IMR-90 (cell line): ENCODE data around the gene CENPF. TPM values are rescaled to one million over a fixed set of nuclear protein-coding genes. Genes with fewer than 3 reads are reported as not detected.
A peak's percentile ranks its signal among the peaks of the same experiment; 100 is the strongest.

ENCODE experiments used
- ATAC-seq: fragments of 200-7000 bp; cut with Tn5 transposase; 2 replicates; pipeline ENCODE4 v1.9.1; 2020; ENCODE audit warnings: low read depth, mild to moderate bottlenecking, moderate library complexity
- BruUV-seq: library from RNA; stranded (reverse); fragments of 400-500 nt; replicated peaks from 2 replicates; lab custom pipeline; 2021; lab: Mats Ljungman, UMichigan
- CTCF ChIA-PET: fragments of 300-600 bp; formaldehyde crosslinking; extraction: SDS; loops from one replicate; lab custom pipeline; 2021; ENCODE audit warnings: antibody characterized with exemption; lab: Yijun Ruan, JAX
- POLR2A ChIA-PET: fragments of 300-600 bp; sonication (Branson Sonifier 250); formaldehyde crosslinking; loops from one replicate; lab custom pipeline; 2022; ENCODE audit warnings: antibody characterized with exemption; ENCODE audit not compliant: unreplicated experiment; lab: Charles Lee
- DNase-seq: peaks from one replicate; pipeline ENCODE4 v3.0.0; 2013
- H2AFZ ChIP-seq: replicated peaks from 2 replicates; pipeline ENCODE3; 2013; ENCODE audit warnings: low read length, mild to moderate bottlenecking; ENCODE audit not compliant: poor library complexity
- H2AK5ac ChIP-seq: 2 replicates; pipeline ENCODE4 v1.6.1; 2013; ENCODE audit warnings: low read depth, low read length, inconsistent platforms
- H2AK9ac ChIP-seq: replicated peaks from 2 replicates; pipeline ENCODE3; 2013; ENCODE audit warnings: mild to moderate bottlenecking, low read depth, low read length, moderate library complexity; ENCODE audit not compliant: poor library complexity
- H2BK120ac ChIP-seq: 2 replicates; pipeline ENCODE4 v1.6.1; 2013; ENCODE audit warnings: low read depth, low read length, inconsistent platforms
- H2BK15ac ChIP-seq: 3 replicates; pipeline ENCODE4 v1.6.1; 2013; ENCODE audit warnings: low read depth, low read length, inconsistent platforms
- H2BK20ac ChIP-seq: 2 replicates; pipeline ENCODE4 v1.6.1; 2013; ENCODE audit warnings: low read depth, mild to moderate bottlenecking, inconsistent platforms, low read length, moderate library complexity
- H2BK5ac ChIP-seq: 2 replicates; pipeline ENCODE4 v1.6.1; 2013; ENCODE audit warnings: mild to moderate bottlenecking, low read depth, low read length, inconsistent platforms; ENCODE audit not compliant: poor library complexity, severe bottlenecking
- H3K14ac ChIP-seq: replicated peaks from 2 replicates; pipeline ENCODE4 v1.6.1; 2013; ENCODE audit warnings: low read depth, low read length, inconsistent platforms
- H3K18ac ChIP-seq: 2 replicates; pipeline ENCODE4 v1.6.1; 2013; ENCODE audit warnings: low read depth, low read length, control low read depth
- H3K23ac ChIP-seq: 2 replicates; pipeline ENCODE4 v1.6.1; 2013; ENCODE audit warnings: low read depth, low read length, inconsistent platforms
- H3K27ac ChIP-seq: 2 replicates; pipeline ENCODE4 v1.5.1; 2013; ENCODE audit warnings: mild to moderate bottlenecking, control low read depth, low read length; ENCODE audit not compliant: insufficient read depth
- H3K27me3 ChIP-seq: 2 replicates; pipeline ENCODE4 v1.6.1; 2013; ENCODE audit warnings: low read length; ENCODE audit not compliant: control insufficient read depth, insufficient read depth
- H3K36me3 ChIP-seq: 2 replicates; pipeline ENCODE4 v1.6.1; 2013; ENCODE audit warnings: low read length, mixed read lengths; ENCODE audit not compliant: control insufficient read depth, insufficient read depth
- H3K4ac ChIP-seq: 2 replicates; pipeline ENCODE4 v1.6.1; 2013; ENCODE audit warnings: low read depth, low read length, inconsistent platforms
- H3K4me1 ChIP-seq: 2 replicates; pipeline ENCODE4 v1.6.1; 2013; ENCODE audit warnings: low read length, mixed read lengths; ENCODE audit not compliant: control insufficient read depth, insufficient read depth
- H3K4me2 ChIP-seq: 2 replicates; pipeline ENCODE4 v1.6.1; 2013; ENCODE audit warnings: low read depth, mild to moderate bottlenecking, control low read depth, low read length, moderate library complexity
- H3K4me3 ChIP-seq: 2 replicates; pipeline ENCODE4 v1.5.1; 2013; ENCODE audit warnings: low read depth, mild to moderate bottlenecking, control low read depth, low read length, moderate library complexity; ENCODE audit not compliant: insufficient read depth
- H3K56ac ChIP-seq: 2 replicates; pipeline ENCODE4 v1.6.1; 2013; ENCODE audit warnings: low read length, inconsistent platforms; ENCODE audit not compliant: insufficient read depth; ENCODE audit errors: extremely low read depth
- H3K79me1 ChIP-seq, 2 experiments: 2 replicates each; pipeline ENCODE4 v1.6.1; 2013; ENCODE audit warnings: low read length in 2 of 2, inconsistent platforms in 1 of 2, low read depth in 1 of 2
- H3K9ac ChIP-seq: 2 replicates; pipeline ENCODE4 v1.6.1; 2013; ENCODE audit warnings: low read depth, low read length, control low read depth
- H3K9me1 ChIP-seq: 2 replicates; pipeline ENCODE4 v1.6.1; 2013; ENCODE audit warnings: low read length, inconsistent platforms; ENCODE audit not compliant: insufficient read depth
- H3K9me3 ChIP-seq: 2 replicates; pipeline ENCODE4 v1.6.1; 2013; ENCODE audit warnings: low read length; ENCODE audit not compliant: control insufficient read depth, insufficient read depth
- H4K20me1 ChIP-seq: 2 replicates; pipeline ENCODE4 v1.6.1; 2013; ENCODE audit warnings: low read length, inconsistent platforms; ENCODE audit not compliant: insufficient read depth
- H4K5ac ChIP-seq: 2 replicates; pipeline ENCODE4 v1.6.1; 2013; ENCODE audit warnings: mild to moderate bottlenecking, low read depth, low read length, control low read depth
- H4K8ac ChIP-seq, 2 experiments: 2 replicates each; pipeline ENCODE4 v1.6.1; 2013; ENCODE audit warnings: low read depth in 2 of 2, low read length in 2 of 2, control low read depth in 1 of 2, inconsistent platforms in 1 of 2
- H4K91ac ChIP-seq: 2 replicates; pipeline ENCODE4 v1.6.1; 2013; ENCODE audit warnings: low read depth, low read length, inconsistent platforms; ENCODE audit not compliant: insufficient read depth
- BHLHE40 ChIP-seq: fragments of 150-350 bp; IDR thresholded peaks from 2 replicates; pipeline ENCODE4 v1.6.1; 2016; ENCODE audit warnings: mild to moderate bottlenecking, low read depth, low read length
- CEBPB ChIP-seq: IDR thresholded peaks from 2 replicates; pipeline ENCODE4 v1.6.1; 2012; ENCODE audit warnings: low read depth, low read length, improper control_type of control experiment
- CTCF ChIP-seq: conservative IDR thresholded peaks from 2 replicates; pipeline ENCODE4 v1.5.1; 2012; ENCODE audit warnings: mild to moderate bottlenecking, low read depth, low read length, improper control_type of control experiment
- MAFK ChIP-seq: IDR thresholded peaks from 2 replicates; pipeline ENCODE4 v1.6.1; 2012; ENCODE audit warnings: low read depth, low read length, improper control_type of control experiment
- MXI1 ChIP-seq: IDR thresholded peaks from 2 replicates; pipeline ENCODE4 v1.6.1; 2012; ENCODE audit warnings: low read depth, mild to moderate bottlenecking, low read length, moderate library complexity, borderline replicate concordance
- NFE2L2 ChIP-seq: fragments of 150-350 bp; IDR thresholded peaks from 2 replicates; pipeline ENCODE4 v1.6.1; 2016; ENCODE audit warnings: low read depth, mild to moderate bottlenecking, low read length
- RAD21 ChIP-seq: IDR thresholded peaks from 2 replicates; pipeline ENCODE4 v1.6.1; 2012; ENCODE audit warnings: low read length, improper control_type of control experiment
- RFX5 ChIP-seq: IDR thresholded peaks from 2 replicates; pipeline ENCODE4 v1.8.0; 2012; ENCODE audit warnings: low read depth, mild to moderate bottlenecking, low read length, moderate library complexity
- SMC3 ChIP-seq: fragments of 150-350 bp; IDR thresholded peaks from 2 replicates; pipeline ENCODE4 v1.6.1; 2016; ENCODE audit warnings: low read depth, mild to moderate bottlenecking, antibody characterized with exemption, low read length, moderate library complexity
- WGBS, 2 experiments: methylation state at CpG; one replicate each; pipeline versions ENCODE4 v1.1.5 to v1.1.7; 2013; ENCODE audit warnings: missing lambda C conversion rate in 2 of 2; ENCODE audit not compliant: insufficient read length in 1 of 2; ENCODE audit errors: extremely low coverage in 2 of 2; 5-methylcytosine and 5-hydroxymethylcytosine counted together
- dilution Hi-C: fragments of 300-500 bp; cut with HindIII; formaldehyde crosslinking; loops from one replicate; pipeline ENCODE4 v1.14.3; 2018; ENCODE audit warnings: low sequenced_read_pairs; ENCODE audit not compliant: unreplicated experiment
- in situ Hi-C: fragments of 300-500 bp; cut with MboI; formaldehyde crosslinking; loops from 3 replicates; pipeline ENCODE4 v1.14.3; 2019; ENCODE audit warnings: low sequenced_read_pairs, inconsistent platforms, mixed read lengths
- intact Hi-C: fragments of 100-400 bp; cut with micrococcal nuclease; formaldehyde crosslinking; loops from 2 replicates; pipeline ENCODE4 v1.10.0; 2022
- polyA plus RNA-seq, 3 experiments: library from polyadenylated mRNA; depleted of rRNA; stranded (reverse); fragments of >200 nt; gene quantifications; 2 replicates each; pipeline ENCODE4 v1.2.3, GENCODE V29; 2012; ENCODE audit warnings: low replicate concordance in 1 of 3
- total RNA-seq: library from RNA; depleted of rRNA; stranded (reverse); fragments of >200 nt; gene quantifications from 2 replicates; pipeline ENCODE4 v1.2.3, GENCODE V29; 2012

The CENPF gene
- total and polyA plus RNA-seq, 2 of the 4 experiments (the other 2 are of a cell fraction), result 20.9 to 51.8 TPM

GRCh38 chr1:214648801-214649200, 45.8 kb downstream of the CENPF start:
- Histone ChIP-seq H2BK15ac (no peak overlapping the region), H3K4me3 (no peak overlapping the region), H3K9me3 (no peaks in the 10 kb centered on the region), H3K18ac (no peak overlapping the region), H2BK120ac (no peak overlapping the region), H3K27me3 (no peaks in the 10 kb centered on the region), H3K23ac (no peak overlapping the region), H2BK20ac (no peak overlapping the region), H4K8ac (no peak overlapping the region), H3K4me2 (no peak overlapping the region), H2BK5ac (no peak overlapping the region), H3K79me1 (peaks cover 10 to 16% of the 10 kb centered on the region in 2 experiments; a peak in 3 of 4 replicates), H3K56ac (no peak overlapping the region), H4K91ac (no peak overlapping the region), H3K4me1 (peaks cover 2% of the 10 kb centered on the region; the same call in 1 of the 2 replicates), H4K20me1 (no peaks in the 10 kb centered on the region), H3K4ac (no peak overlapping the region), H3K9ac (no peak overlapping the region), H4K5ac (0 out of 2 replicates have a peak overlapping the region, but pooled peaks have one; percentile 35), H3K14ac (no peak overlapping the region), H2AK9ac (no peak overlapping the region), H3K36me3 (peaks cover 8% of the 10 kb centered on the region), H2AFZ (no peak overlapping the region), H2AK5ac (no peak overlapping the region), H3K9me1 (no peaks in the 10 kb centered on the region), H3K27ac (no peak overlapping the region)
- dilution Hi-C loops (no loop called here), in situ Hi-C loops (no loop called here), intact Hi-C loops (no loop called here)
- TF ChIP-seq CTCF (no peak), RAD21 (no peak), SMC3 (no peak), CEBPB (no peak), MAFK (no peak), BHLHE40 (no peak), MXI1 (no peak), NFE2L2 (no peak), RFX5 (no peak)
- ChIA-PET POLR2A (no interaction called here), CTCF (interaction anchor here (1.7 to 2.5 kb wide), 2 partner anchors 11 to 12 kb away, joined by 4 to 7 read pairs; no protein-coding TSS in a partner anchor)
- no CpG with 5 or more reads among the region's 3 CpGs for WGBS, 2 experiments
- ATAC-seq, result no peak
- DNase-seq, result no peak
- BruUV-seq, result no TSS peak
